ENCODE data around the gene FAM184A.

DNA sequence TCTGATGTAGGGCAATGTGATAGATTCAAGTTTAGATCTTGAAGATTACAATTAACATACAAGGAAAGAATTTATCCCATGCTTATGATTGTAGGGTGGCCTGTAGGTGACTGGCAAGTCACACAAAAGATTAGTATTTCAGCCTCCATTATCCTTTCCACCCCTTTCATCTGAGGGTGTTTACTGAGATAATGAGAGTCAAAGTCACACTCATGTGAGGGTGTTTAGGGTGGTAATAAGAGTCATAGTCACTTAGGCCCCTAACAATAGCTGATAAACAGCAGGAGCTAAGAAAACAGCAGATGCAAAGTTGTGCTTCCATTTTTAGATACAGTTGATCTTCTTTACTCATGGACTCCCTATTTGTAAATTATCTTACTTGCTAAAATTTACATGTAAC, 11.4 kb downstream of the FAM184A start:
- TF ChIP-seq, protein P1, sequence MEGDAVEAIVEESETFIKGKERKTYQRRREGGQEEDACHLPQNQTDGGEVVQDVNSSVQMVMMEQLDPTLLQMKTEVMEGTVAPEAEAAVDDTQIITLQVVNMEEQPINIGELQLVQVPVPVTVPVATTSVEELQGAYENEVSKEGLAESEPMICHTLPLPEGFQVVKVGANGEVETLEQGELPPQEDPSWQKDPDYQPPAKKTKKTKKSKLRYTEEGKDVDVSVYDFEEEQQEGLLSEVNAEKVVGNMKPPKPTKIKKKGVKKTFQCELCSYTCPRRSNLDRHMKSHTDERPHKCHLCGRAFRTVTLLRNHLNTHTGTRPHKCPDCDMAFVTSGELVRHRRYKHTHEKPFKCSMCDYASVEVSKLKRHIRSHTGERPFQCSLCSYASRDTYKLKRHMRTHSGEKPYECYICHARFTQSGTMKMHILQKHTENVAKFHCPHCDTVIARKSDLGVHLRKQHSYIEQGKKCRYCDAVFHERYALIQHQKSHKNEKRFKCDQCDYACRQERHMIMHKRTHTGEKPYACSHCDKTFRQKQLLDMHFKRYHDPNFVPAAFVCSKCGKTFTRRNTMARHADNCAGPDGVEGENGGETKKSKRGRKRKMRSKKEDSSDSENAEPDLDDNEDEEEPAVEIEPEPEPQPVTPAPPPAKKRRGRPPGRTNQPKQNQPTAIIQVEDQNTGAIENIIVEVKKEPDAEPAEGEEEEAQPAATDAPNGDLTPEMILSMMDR (IDR thresholded peaks at IDR 0.05), result no peak
- TF ChIP-seq EP300 (IDR thresholded peaks at IDR 0.05; ENCODE audit: low read depth) (no peak), POLR2AphosphoS5 (IDR thresholded peaks at IDR 0.05) (no peak)
